Neural cell (in vitro differentiated cells): ENCODE measurements around the gene NHLRC4. TPM values are rescaled to one million over a fixed set of nuclear protein-coding genes. Genes with fewer than 3 reads are reported as not detected.

Experiments
- H2AFZ ChIP-seq: fragments of 200-600, 300-800 bp; sonication (generic), shearing (Covaris generic); 2 replicates; pipeline ENCODE4 v1.6.0; 2014; ENCODE audit warnings: low read depth, mild to moderate bottlenecking, antibody characterized with exemption, low read length, moderate library complexity
- H3F3A ChIP-seq: fragments of 200-600 bp; shearing (Covaris generic); 2 replicates; pipeline ENCODE4 v1.6.1; 2016; ENCODE audit warnings: mild to moderate bottlenecking, moderate library complexity, mixed read lengths, antibody characterized with exemption, low read length; ENCODE audit not compliant: insufficient read depth, poor library complexity, severe bottlenecking
- H3K27ac ChIP-seq: fragments of 200-600, 300-800 bp; sonication (generic), shearing (Covaris generic); 2 replicates; pipeline ENCODE4 v1.5.1; 2014; ENCODE audit warnings: mild to moderate bottlenecking, low read length, moderate library complexity
- H3K27me3 ChIP-seq: fragments of 300-800, 200-600 bp; sonication (generic), shearing (Covaris generic); 2 replicates; pipeline ENCODE4 v1.6.0; 2014; ENCODE audit warnings: mild to moderate bottlenecking, low read depth, low read length, moderate library complexity; ENCODE audit not compliant: insufficient read depth
- H3K36me3 ChIP-seq: fragments of 300-800, 200-600 bp; sonication (generic), shearing (Covaris generic); 2 replicates; pipeline ENCODE4 v1.5.1; 2014; ENCODE audit warnings: mild to moderate bottlenecking, antibody characterized with exemption, low read length, moderate library complexity; ENCODE audit not compliant: insufficient read depth
- H3K4me2 ChIP-seq: fragments of 300-800, 200-600 bp; sonication (generic), shearing (Covaris generic); 2 replicates; pipeline ENCODE4 v1.6.0; 2014; ENCODE audit warnings: mild to moderate bottlenecking, low read length
- H3K4me3 ChIP-seq: fragments of 300-800, 200-600 bp; sonication (generic), shearing (Covaris generic); 2 replicates; pipeline ENCODE4 v1.5.1; 2014; ENCODE audit warnings: mild to moderate bottlenecking, low read length, moderate library complexity
- H3K79me2 ChIP-seq: fragments of 200-600 bp; shearing (Covaris generic); replicated peaks from 2 replicates; pipeline ENCODE4 v1.6.0; 2014; ENCODE audit warnings: mild to moderate bottlenecking, low read length, moderate library complexity; ENCODE audit not compliant: insufficient read depth
- H3K9ac ChIP-seq: fragments of 300-800, 200-600 bp; sonication (generic), shearing (Covaris generic); 2 replicates; pipeline ENCODE4 v1.6.1; 2016; ENCODE audit warnings: mild to moderate bottlenecking, low read length, mixed read lengths
- H3K9me2 ChIP-seq: fragments of 200-600 bp; shearing (Covaris generic); 2 replicates; pipeline ENCODE4 v1.6.1; 2016; ENCODE audit warnings: mild to moderate bottlenecking, low read length, mixed read lengths; ENCODE audit not compliant: insufficient read depth
- H3K9me3 ChIP-seq: fragments of 200-600, 300-800 bp; sonication (generic), shearing (Covaris generic); 2 replicates; pipeline ENCODE4 v1.6.1; 2016; ENCODE audit warnings: mild to moderate bottlenecking, mixed run types, low read length, moderate library complexity, mixed read lengths
- H4K20me1 ChIP-seq: fragments of 200-600 bp; shearing (Covaris generic); 2 replicates; pipeline ENCODE4 v1.6.1; 2016; ENCODE audit warnings: mild to moderate bottlenecking, mixed run types; ENCODE audit not compliant: insufficient read depth
- CTCF ChIP-seq: fragments of 450-650 bp; IDR thresholded peaks from 2 replicates; pipeline ENCODE4 v1.5.1; 2014; ENCODE audit warnings: antibody characterized with exemption, mild to moderate bottlenecking, moderate library complexity; ENCODE audit not compliant: poor library complexity, severe bottlenecking
- EP300 ChIP-seq: fragments of 450-650 bp; conservative IDR thresholded peaks from 2 replicates; pipeline ENCODE4 v1.6.1; 2014; ENCODE audit warnings: antibody characterized with exemption, mild to moderate bottlenecking, moderate library complexity; ENCODE audit not compliant: poor library complexity, severe bottlenecking
- EZH2 ChIP-seq: fragments of 200-600, 300-800 bp; shearing (Covaris generic), sonication (generic); IDR thresholded peaks from 2 replicates; pipeline ENCODE4 v1.6.1; 2014; ENCODE audit warnings: antibody characterized with exemption, low read length, borderline replicate concordance, mild to moderate bottlenecking; ENCODE audit not compliant: insufficient read depth, poor library complexity, severe bottlenecking
- MXI1 ChIP-seq: fragments of 450-650 bp; conservative IDR thresholded peaks from 2 replicates; pipeline ENCODE4 v1.6.1; 2014; ENCODE audit warnings: antibody characterized with exemption, mild to moderate bottlenecking; ENCODE audit not compliant: poor library complexity, severe bottlenecking
- POLR2AphosphoS5 ChIP-seq: IDR thresholded peaks from 2 replicates; pipeline ENCODE4 v1.6.1; 2012
- RAD21 ChIP-seq: fragments of 450-650 bp; conservative IDR thresholded peaks from 2 replicates; pipeline ENCODE4 v1.6.1; 2014; ENCODE audit warnings: antibody characterized with exemption, mild to moderate bottlenecking, moderate library complexity
- REST ChIP-seq: IDR thresholded peaks from 2 replicates; pipeline ENCODE4 v1.6.1; 2012; ENCODE audit warnings: borderline replicate concordance
- SMC3 ChIP-seq: fragments of 450-650 bp; conservative IDR thresholded peaks from 2 replicates; pipeline ENCODE4 v1.6.1; 2014; ENCODE audit warnings: antibody characterized with exemption, mild to moderate bottlenecking, moderate library complexity; ENCODE audit not compliant: poor library complexity
- TAF1 ChIP-seq: IDR thresholded peaks from 2 replicates; pipeline ENCODE4 v1.6.1; 2012; ENCODE audit warnings: low read depth
- polyA plus RNA-seq: library from polyadenylated mRNA; depleted of rRNA; stranded (reverse); fragments of >200 nt; gene quantifications from 2 replicates; pipeline ENCODE4 v1.2.3, GENCODE V29; 2014

Gene NHLRC4
- polyA plus RNA-seq, 1 donor from 2014 or later, result not detected

- H2AFZ ChIP-seq, result no peak overlapping the region
- H3K27me3 ChIP-seq, result peaks cover 12% of the 10 kb centered on the region
- no peak overlapping the region for H3K9ac ChIP-seq
- no peaks in the 10 kb centered on the region for H3K9me2 ChIP-seq
- H4K20me1 ChIP-seq, result no peaks in the 10 kb centered on the region
- H3K4me3 ChIP-seq, result no peak overlapping the region
- no peak overlapping the region for H3K4me2 ChIP-seq
- TF ChIP-seq RAD21 (no peak), SMC3 (no peak), CTCF (no peak), POLR2AphosphoS5 (no peak), EP300 (no peak), REST (no peak), MXI1 (no peak), EZH2 (no peak), TAF1 (no peak)
- no peaks in the 10 kb centered on the region for H3F3A ChIP-seq
- no peak overlapping the region for H3K27ac ChIP-seq
- no peaks in the 10 kb centered on the region for H3K79me2 ChIP-seq
- H3K36me3 ChIP-seq, result no peaks in the 10 kb centered on the region
- H3K9me3 ChIP-seq, result no peaks in the 10 kb centered on the region
Measured at GRCh38 chr16:554297-554621, 12.5 kb upstream of the NHLRC4 start.

GRCh38 chr16:554640-555365 is 12.0 kb upstream of the NHLRC4 start:
- H3K4me2 ChIP-seq, result no peak overlapping the region
- H2AFZ ChIP-seq, result no peak overlapping the region
- H4K20me1 ChIP-seq, result no peaks in the 10 kb centered on the region
- no peak overlapping the region for H3K4me3 ChIP-seq
- no peaks in the 10 kb centered on the region for H3K9me2 ChIP-seq
- no peak for TF ChIP-seq REST
- no peak for TF ChIP-seq SMC3
- TF ChIP-seq CTCF, result no peak
- no peak for TF ChIP-seq EP300
- no peak for TF ChIP-seq POLR2AphosphoS5
- no peak for TF ChIP-seq EZH2
- no peak for TF ChIP-seq TAF1
- TF ChIP-seq RAD21, result no peak
- TF ChIP-seq MXI1, result no peak
- H3K9me3 ChIP-seq, result no peaks in the 10 kb centered on the region
- H3K36me3 ChIP-seq, result no peaks in the 10 kb centered on the region
- H3K9ac ChIP-seq, result no peak overlapping the region
- no peaks in the 10 kb centered on the region for H3K79me2 ChIP-seq
- peaks cover 17% of the 10 kb centered on the region for H3K27me3 ChIP-seq
- H3F3A ChIP-seq, result no peaks in the 10 kb centered on the region
- H3K27ac ChIP-seq, result no peak overlapping the region
